Body of pancreas (tissue), 4 donors: ENCODE measurements around the gene SLC6A1. TPM values are rescaled to one million over a fixed set of nuclear protein-coding genes. Genes with fewer than 3 reads are reported as not detected.
A peak's percentile ranks its signal among the peaks of the same experiment; 100 is the strongest.

Experiments
- ATAC-seq: fragments of 150-250 bp; one replicate; pipeline ENCODE4 v1.9.1; 2016
- DNase-seq, 4 donors: peaks; one replicate each; pipeline ENCODE4 v3.0.0-alpha.2; 2019
- H3K27ac ChIP-seq, 4 donors: fragments of 200-600 bp; sonication (generic); 1 replicate in 3 of 4; 2 replicates in 1 of 4; pipeline versions ENCODE4 v1.5.1 to v1.6.1; 2016 to 2019; ENCODE audit warnings: mild to moderate bottlenecking in 1 of 4, mixed read lengths in 1 of 4, moderate library complexity in 1 of 4
- H3K27me3 ChIP-seq, 2 donors: fragments of 200-600 bp; sonication (generic); one replicate each; pipeline ENCODE4 v1.6.0; 2016; ENCODE audit warnings: mild to moderate bottlenecking in 1 of 2
- H3K36me3 ChIP-seq, 2 donors: fragments of 200-600 bp; sonication (generic); replicated peaks in 1 of 2; 2 replicates each; pipeline ENCODE4 v1.5.1; 2016; ENCODE audit warnings: low read depth in 2 of 2; ENCODE audit not compliant: insufficient read depth in 1 of 2
- H3K4me1 ChIP-seq: fragments of 200-600 bp; sonication (generic); one replicate; pipeline ENCODE4 v1.6.0; 2016
- H3K4me3 ChIP-seq, 2 donors: fragments of 200-600 bp; sonication (generic); 1 replicate in 1 of 2; 2 replicates in 1 of 2; pipeline ENCODE4 v1.5.1; 2016 to 2019
- H3K9me3 ChIP-seq, 3 donors: fragments of 200-600 bp; sonication (generic); 1 replicate in 2 of 3; 2 replicates in 1 of 3; pipeline ENCODE4 v1.5.1; 2016
- POLR2A ChIP-seq, 3 donors: fragments of 450-650 bp; IDR thresholded peaks; one replicate each; pipeline ENCODE4 v1.6.1; 2016; ENCODE audit warnings: antibody characterized with exemption in 3 of 3, mild to moderate bottlenecking in 2 of 3
- WGBS, 2 donors: methylation state at CpG; one replicate each; pipeline ENCODE4 v1.1.5; 2017; 5-methylcytosine and 5-hydroxymethylcytosine counted together
- intact Hi-C: fragments of 100-400 bp; cut with DNase I; formaldehyde crosslinking; loops from one replicate; pipeline ENCODE4 v1.15.1; 2023
- total RNA-seq, 2 donors: library from RNA; depleted of rRNA; stranded (reverse); fragments of >200 nt; gene quantifications; one replicate each; pipeline ENCODE4 v1.1.0, GENCODE V29; 2016
- TF ChIP-seq, protein P1 (sequence below), 7 experiments: fragments of 450-650 bp in 4 of 7; fragments of 200-600 bp in 3 of 7; sonication (generic) in 3 of 7; IDR thresholded peaks; one replicate each; pipeline ENCODE4 v1.5.1; 2016 to 2019; ENCODE audit warnings: antibody characterized with exemption in 7 of 7

SLC6A1 gene
- total RNA-seq, 2 donors from 2014 or later: 0.26 to 0.66 TPM

DNA sequence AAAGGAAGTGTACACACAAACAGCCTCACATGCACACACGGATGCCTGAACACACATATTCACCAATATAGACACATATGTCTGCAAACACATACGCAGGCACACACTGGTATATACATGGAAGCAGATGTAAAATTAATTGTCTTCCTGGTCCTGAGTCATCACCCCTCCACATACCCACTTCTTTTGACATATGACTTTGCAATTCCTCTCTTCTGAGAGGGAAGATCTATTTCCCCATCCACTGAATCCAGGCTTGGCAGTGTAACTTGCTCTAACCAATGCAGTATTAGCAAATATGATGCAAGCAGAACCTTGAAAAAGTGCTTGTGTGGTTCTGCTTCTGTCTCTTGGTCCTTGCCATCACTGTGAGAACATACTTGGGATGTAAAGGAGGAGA is 84.9 kb downstream of the SLC6A1 start:
- WGBS, 2 donors: 61 to 66% methylated on average over 2 of the region's 2 CpGs
- no peak for ATAC-seq

DNA sequence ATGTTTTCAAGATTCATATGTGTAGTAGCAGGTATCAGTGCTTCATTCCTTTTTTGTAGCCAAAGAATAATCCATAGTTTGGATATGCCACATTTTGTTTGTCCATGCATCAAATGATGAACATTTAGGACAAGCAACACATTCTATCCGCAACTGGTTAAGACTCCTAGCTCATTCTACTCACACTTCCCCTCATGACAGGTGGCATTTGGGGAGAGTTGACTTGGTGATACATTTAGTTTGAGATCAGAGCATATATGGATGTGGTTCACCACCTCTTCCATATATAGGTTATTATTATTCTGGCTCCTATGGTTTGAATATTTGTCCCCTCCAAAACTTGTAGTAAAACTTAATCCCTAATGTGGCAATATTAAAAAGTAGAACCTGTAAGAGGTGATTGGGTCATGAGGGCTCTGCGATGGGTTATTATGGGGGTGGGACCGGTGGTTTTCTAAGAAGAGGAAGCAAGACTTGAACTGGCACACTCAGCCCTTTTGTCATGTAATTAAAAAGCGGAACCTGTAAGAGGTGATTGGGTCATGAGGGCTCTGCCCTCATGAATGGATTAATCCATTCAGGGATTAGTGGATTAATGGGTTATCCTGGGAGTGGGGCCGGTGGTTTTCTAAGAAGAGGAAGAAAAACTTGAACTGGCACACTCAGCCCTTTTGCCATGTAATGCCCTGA is 86.4 kb downstream of the SLC6A1 start:
- Histone ChIP-seq H3K9me3 (no peaks in the 10 kb centered on the region), H3K27me3 (no peaks in the 10 kb centered on the region), H3K4me3 (no peak overlapping the region), H3K36me3 (no peaks in the 10 kb centered on the region), H3K4me1 (no peaks in the 10 kb centered on the region), H3K27ac (no peak overlapping the region)
- intact Hi-C loops: no loop called here
- DNase-seq: peak in 1 of 4 donors; percentile 19
- WGBS, 2 donors: 64 to 71% methylated on average over 5 of the region's 5 CpGs
- no peak for ATAC-seq
- TF ChIP-seq, protein P1, sequence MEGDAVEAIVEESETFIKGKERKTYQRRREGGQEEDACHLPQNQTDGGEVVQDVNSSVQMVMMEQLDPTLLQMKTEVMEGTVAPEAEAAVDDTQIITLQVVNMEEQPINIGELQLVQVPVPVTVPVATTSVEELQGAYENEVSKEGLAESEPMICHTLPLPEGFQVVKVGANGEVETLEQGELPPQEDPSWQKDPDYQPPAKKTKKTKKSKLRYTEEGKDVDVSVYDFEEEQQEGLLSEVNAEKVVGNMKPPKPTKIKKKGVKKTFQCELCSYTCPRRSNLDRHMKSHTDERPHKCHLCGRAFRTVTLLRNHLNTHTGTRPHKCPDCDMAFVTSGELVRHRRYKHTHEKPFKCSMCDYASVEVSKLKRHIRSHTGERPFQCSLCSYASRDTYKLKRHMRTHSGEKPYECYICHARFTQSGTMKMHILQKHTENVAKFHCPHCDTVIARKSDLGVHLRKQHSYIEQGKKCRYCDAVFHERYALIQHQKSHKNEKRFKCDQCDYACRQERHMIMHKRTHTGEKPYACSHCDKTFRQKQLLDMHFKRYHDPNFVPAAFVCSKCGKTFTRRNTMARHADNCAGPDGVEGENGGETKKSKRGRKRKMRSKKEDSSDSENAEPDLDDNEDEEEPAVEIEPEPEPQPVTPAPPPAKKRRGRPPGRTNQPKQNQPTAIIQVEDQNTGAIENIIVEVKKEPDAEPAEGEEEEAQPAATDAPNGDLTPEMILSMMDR (IDR thresholded peaks at IDR 0.05): no peak
- no peak for TF ChIP-seq POLR2A (IDR thresholded peaks at IDR 0.05)

More for the DNA sequence above, 84.9 kb downstream of the SLC6A1 start:
- no peaks in the 10 kb centered on the region for H3K9me3 ChIP-seq
- H3K27me3 ChIP-seq: no peaks in the 10 kb centered on the region
- H3K36me3 ChIP-seq: no peaks in the 10 kb centered on the region
- no peaks in the 10 kb centered on the region for H3K4me1 ChIP-seq
- TF ChIP-seq, protein P1 (IDR thresholded peaks at IDR 0.05): no peak
- TF ChIP-seq POLR2A (IDR thresholded peaks at IDR 0.05): no peak
- no peak overlapping the region for H3K27ac ChIP-seq
- DNase-seq: peak in 1 of 4 donors; percentile 22
- H3K4me3 ChIP-seq: no peak overlapping the region
- intact Hi-C loops: no loop called here

DNA sequence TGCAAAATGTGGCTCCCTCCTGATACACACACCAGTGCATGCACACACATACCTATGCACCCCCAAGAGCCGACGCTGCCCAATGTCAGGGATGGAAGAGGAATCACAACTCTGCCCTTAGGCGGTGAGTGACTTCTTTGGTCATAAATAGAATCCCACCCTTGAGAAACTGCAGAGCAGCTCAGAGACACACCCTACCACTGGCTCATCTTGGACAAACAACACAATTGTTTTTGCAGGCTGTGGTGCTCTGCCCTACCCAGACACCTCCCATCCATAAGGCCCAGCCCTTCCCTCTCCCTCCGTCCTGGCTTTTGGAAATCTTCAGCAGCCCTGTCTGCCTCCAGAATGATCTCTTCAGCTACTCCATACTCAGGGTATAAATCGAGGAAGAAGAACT is 87.9 kb downstream of the SLC6A1 start:
- Histone ChIP-seq H3K9me3 (no peaks in the 10 kb centered on the region), H3K36me3 (no peaks in the 10 kb centered on the region), H3K4me3 (no peak overlapping the region), H3K27ac (no peak overlapping the region), H3K4me1 (no peaks in the 10 kb centered on the region), H3K27me3 (no peaks in the 10 kb centered on the region)
- DNase-seq: no peak
- TF ChIP-seq, protein P1 (IDR thresholded peaks at IDR 0.05): no peak
- TF ChIP-seq POLR2A (IDR thresholded peaks at IDR 0.05): no peak
- 70 to 72% methylated on average over 4 to 5 of the region's 5 CpGs for WGBS, 2 donors
- no peak for ATAC-seq
- intact Hi-C loops: no loop called here

DNA sequence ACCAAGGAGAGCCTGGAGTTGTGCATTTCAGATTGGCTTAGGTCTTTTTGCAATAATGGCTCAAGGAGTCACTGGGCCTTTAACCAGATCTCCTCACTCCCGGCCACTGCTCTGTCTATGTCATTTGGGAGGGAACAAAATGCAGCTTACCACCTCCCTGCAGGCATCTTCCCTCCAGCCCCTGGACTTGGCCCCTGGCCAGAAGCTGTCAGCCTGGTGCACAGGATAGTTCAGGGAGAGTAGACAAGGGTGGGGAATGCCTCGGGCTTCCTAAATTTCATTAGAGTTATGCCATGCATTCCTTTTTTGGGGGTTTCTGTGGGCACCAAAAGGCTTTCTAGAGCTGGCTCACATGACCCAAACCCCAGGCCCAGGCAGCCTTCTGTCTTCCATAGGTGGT is 91.5 kb downstream of the SLC6A1 start:
- Histone ChIP-seq H3K27ac (no peak overlapping the region), H3K4me1 (no peaks in the 10 kb centered on the region), H3K9me3 (no peaks in the 10 kb centered on the region), H3K27me3 (no peaks in the 10 kb centered on the region), H3K36me3 (no peaks in the 10 kb centered on the region), H3K4me3 (no peak overlapping the region)
- DNase-seq (no peak), ATAC-seq (no peak)
- TF ChIP-seq, protein P1 (IDR thresholded peaks at IDR 0.05): no peak
- intact Hi-C loops: no loop called here
- 32 to 42% methylated on average over 2 of the region's 2 CpGs for WGBS, 2 donors

DNA sequence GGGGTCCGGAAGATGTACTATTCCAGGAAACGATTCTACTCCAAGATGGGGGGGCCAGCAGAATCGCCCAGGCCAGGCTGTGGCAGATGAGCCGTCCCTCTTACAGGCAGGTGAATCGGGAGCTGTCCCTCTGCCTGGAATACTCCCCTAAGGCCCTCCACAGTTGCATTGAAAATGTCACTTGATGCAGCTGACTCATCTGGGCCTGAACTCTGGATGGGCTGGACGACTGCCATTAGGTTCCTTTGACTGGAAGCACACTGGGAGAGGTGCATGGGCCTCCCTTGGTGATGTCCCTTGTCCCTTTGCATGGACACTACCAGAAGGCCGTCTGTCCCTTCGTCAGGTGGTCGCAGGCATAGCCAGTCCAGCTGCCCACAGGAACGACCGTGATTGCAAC is 92.1 kb downstream of the SLC6A1 start:
- Histone ChIP-seq H3K4me1 (no peaks in the 10 kb centered on the region), H3K27ac (no peak overlapping the region), H3K9me3 (no peaks in the 10 kb centered on the region), H3K4me3 (no peak overlapping the region), H3K36me3 (no peaks in the 10 kb centered on the region), H3K27me3 (no peaks in the 10 kb centered on the region)
- ATAC-seq (no peak), DNase-seq (no peak)
- no peak for TF ChIP-seq POLR2A (IDR thresholded peaks at IDR 0.05)
- TF ChIP-seq, protein P1 (IDR thresholded peaks at IDR 0.05): no peak
- intact Hi-C loops: no loop called here
- 39 to 60% methylated on average over 5 to 11 of the region's 11 CpGs for WGBS, 2 donors
